ENCODE data around the gene PARD6G. TPM values are rescaled to one million over a fixed set of nuclear protein-coding genes. Genes with fewer than 3 reads are reported as not detected.

PARD6G gene
- polyA plus RNA-seq, 1 of the 3 experiments (the other 2 are of a cell fraction): 4.3 TPM

DNA sequence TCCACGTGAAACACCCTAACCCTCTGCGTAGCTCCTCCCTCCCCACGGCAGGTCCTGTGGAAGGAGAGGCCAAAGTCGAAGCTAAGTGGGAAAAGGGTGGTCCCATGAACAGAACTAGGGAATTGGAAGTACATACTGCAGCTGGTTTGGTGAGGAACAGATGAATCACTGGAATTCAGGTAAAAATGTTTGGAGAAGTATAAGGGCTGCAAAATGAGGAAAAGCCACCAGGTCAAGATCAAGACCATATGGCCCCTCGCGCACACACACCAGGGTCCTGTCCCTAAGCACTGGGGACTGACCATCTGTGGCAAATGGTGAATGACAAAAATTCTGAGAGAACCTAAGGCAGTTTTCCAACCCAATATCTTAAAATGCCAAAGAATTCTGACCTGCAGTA lies 3.1 kb downstream of the PARD6G start:
- H3K4me1 ChIP-seq (ENCODE audit: control insufficient read depth in 1 of 2, insufficient read depth in 2 of 2, low read depth in 1 of 2, low read length in 1 of 2): peaks cover 0 to 12% of the 10 kb centered on the region in 2 experiments; a peak in 1 of 4 replicates
- H3K9ac ChIP-seq: no peak overlapping the region
- peaks cover 6% of the 10 kb centered on the region for H3F3A ChIP-seq (replicated peaks; ENCODE audit: insufficient read depth)
- H3K9me3 ChIP-seq: no peaks in the 10 kb centered on the region
- H3K27me3 ChIP-seq (ENCODE audit: insufficient read depth): no peaks in the 10 kb centered on the region
- no peak for DNase-seq
- POLR2A ChIA-PET: no interaction called here
- 0 out of 2 replicates have a peak, but pooled peaks cover 2% of the 10 kb centered on the region for H4K20me1 ChIP-seq (ENCODE audit: insufficient read depth)
- H3K4me2 ChIP-seq: no peak overlapping the region
- no peaks in the 10 kb centered on the region for H3K36me3 ChIP-seq (replicated peaks in 1 of 2; ENCODE audit: control insufficient read depth in 1 of 2, insufficient read depth in 2 of 2, low read length in 1 of 2)
- no peak overlapping the region for H3K4me3 ChIP-seq (ENCODE audit: low read depth in 2 of 2, low read length in 1 of 2)
- H3K79me2 ChIP-seq (ENCODE audit: insufficient read depth): peaks cover 15% of the 10 kb centered on the region; the same call in 1 of the 2 replicates
- no peaks in the 10 kb centered on the region for H3K9me2 ChIP-seq
- H3K27ac ChIP-seq (ENCODE audit: low read depth in 2 of 2, low read length in 1 of 2): no peak overlapping the region
- no peak overlapping the region for H2AFZ ChIP-seq (ENCODE audit: low read depth)
- WGBS (ENCODE audit: low lambda C conversion rate): 89% methylated on average over 6 of the region's 6 CpGs
- CTCF ChIA-PET: interaction anchor here (1.3 to 3.0 kb wide), 3 partner anchors 13 to 86 kb away, joined by 5 to 6 read pairs (median 5); no protein-coding TSS in a partner anchor
- TF ChIP-seq, protein P1, sequence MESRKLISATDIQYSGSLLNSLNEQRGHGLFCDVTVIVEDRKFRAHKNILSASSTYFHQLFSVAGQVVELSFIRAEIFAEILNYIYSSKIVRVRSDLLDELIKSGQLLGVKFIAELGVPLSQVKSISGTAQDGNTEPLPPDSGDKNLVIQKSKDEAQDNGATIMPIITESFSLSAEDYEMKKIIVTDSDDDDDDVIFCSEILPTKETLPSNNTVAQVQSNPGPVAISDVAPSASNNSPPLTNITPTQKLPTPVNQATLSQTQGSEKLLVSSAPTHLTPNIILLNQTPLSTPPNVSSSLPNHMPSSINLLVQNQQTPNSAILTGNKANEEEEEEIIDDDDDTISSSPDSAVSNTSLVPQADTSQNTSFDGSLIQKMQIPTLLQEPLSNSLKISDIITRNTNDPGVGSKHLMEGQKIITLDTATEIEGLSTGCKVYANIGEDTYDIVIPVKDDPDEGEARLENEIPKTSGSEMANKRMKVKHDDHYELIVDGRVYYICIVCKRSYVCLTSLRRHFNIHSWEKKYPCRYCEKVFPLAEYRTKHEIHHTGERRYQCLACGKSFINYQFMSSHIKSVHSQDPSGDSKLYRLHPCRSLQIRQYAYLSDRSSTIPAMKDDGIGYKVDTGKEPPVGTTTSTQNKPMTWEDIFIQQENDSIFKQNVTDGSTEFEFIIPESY (IDR thresholded peaks at IDR 0.05; ENCODE audit: borderline replicate concordance, low read depth): no peak

DNA sequence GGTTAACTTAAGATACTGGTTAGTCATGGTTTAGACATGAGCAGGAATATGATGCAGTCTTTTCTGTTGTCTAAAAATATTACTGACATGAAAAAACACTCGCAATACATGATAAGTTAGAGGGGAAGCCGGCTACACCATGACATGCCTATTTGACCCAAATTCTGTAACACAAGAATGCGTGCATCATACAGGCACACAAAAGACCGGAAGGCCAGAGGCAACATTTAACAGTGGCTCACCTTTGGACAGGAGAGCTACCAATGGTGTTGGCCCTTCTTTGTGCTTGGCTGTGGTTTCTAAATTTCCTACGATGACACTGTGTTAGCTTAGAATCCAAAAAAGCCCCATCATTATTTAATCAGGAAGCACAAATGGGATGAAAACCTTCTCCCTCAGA lies 4.1 kb downstream of the PARD6G start:
- H3K36me3 ChIP-seq (replicated peaks in 1 of 2; ENCODE audit: control insufficient read depth in 1 of 2, insufficient read depth in 2 of 2, low read length in 1 of 2): no peaks in the 10 kb centered on the region
- H4K20me1 ChIP-seq (ENCODE audit: insufficient read depth): 0 out of 2 replicates have a peak, but pooled peaks cover 2% of the 10 kb centered on the region
- no peak overlapping the region for H3K4me2 ChIP-seq
- H3K27me3 ChIP-seq (ENCODE audit: insufficient read depth): no peaks in the 10 kb centered on the region
- H3K9me3 ChIP-seq: no peaks in the 10 kb centered on the region
- CTCF ChIA-PET: interaction anchor here (1.3 to 3.0 kb wide), 2 partner anchors 47 to 85 kb away, joined by 5 to 6 read pairs; no protein-coding TSS in a partner anchor
- H3K27ac ChIP-seq (ENCODE audit: low read depth in 2 of 2, low read length in 1 of 2): no peak overlapping the region
- H3F3A ChIP-seq (replicated peaks; ENCODE audit: insufficient read depth): peaks cover 3% of the 10 kb centered on the region
- no peak for DNase-seq
- H2AFZ ChIP-seq (ENCODE audit: low read depth): no peak overlapping the region
- WGBS (ENCODE audit: low lambda C conversion rate): 99% methylated on average over 5 of the region's 5 CpGs
- H3K4me1 ChIP-seq (ENCODE audit: control insufficient read depth in 1 of 2, insufficient read depth in 2 of 2, low read depth in 1 of 2, low read length in 1 of 2): peaks cover 0 to 12% of the 10 kb centered on the region in 2 experiments; a peak in 1 of 4 replicates
- POLR2A ChIA-PET: no interaction called here
- H3K79me2 ChIP-seq (ENCODE audit: insufficient read depth): peaks cover 15% of the 10 kb centered on the region; the same call in 1 of the 2 replicates
- no peak overlapping the region for H3K9ac ChIP-seq
- TF ChIP-seq MEF2A (IDR thresholded peaks at IDR 0.05; ENCODE audit: borderline replicate concordance, low read depth): no peak
- TF ChIP-seq FOXJ3 (CRISPR knock-in tag; IDR thresholded peaks at IDR 0.05): no peak
- no peak for TF ChIP-seq FOSL2 (IDR thresholded peaks at IDR 0.05; ENCODE audit: borderline replicate concordance, low read depth)
- TF ChIP-seq NRF1 (IDR thresholded peaks at IDR 0.05; ENCODE audit: low read depth, low read length): no peak
- TF ChIP-seq CHD2 (IDR thresholded peaks at IDR 0.05; ENCODE audit: low read length, partially characterized antibody): no peak
- TF ChIP-seq SIN3A (IDR thresholded peaks at IDR 0.05; ENCODE audit: borderline replicate concordance, low read depth, low read length): no peak
- no peak for TF ChIP-seq SMC3 (IDR thresholded peaks at IDR 0.05; ENCODE audit: low read depth, low read length)
- no peak for TF ChIP-seq NFIC (IDR thresholded peaks at IDR 0.05; ENCODE audit: borderline replicate concordance)
- TF ChIP-seq ELF1 (IDR thresholded peaks at IDR 0.05): no peak
- no peak for TF ChIP-seq EP300 (IDR thresholded peaks at IDR 0.05; ENCODE audit: borderline replicate concordance in 1 of 2, low read depth in 1 of 2, low read length in 1 of 2)
- TF ChIP-seq, protein P2, sequence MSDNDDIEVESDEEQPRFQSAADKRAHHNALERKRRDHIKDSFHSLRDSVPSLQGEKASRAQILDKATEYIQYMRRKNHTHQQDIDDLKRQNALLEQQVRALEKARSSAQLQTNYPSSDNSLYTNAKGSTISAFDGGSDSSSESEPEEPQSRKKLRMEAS (IDR thresholded peaks at IDR 0.05; ENCODE audit: low read depth): no peak
- TF ChIP-seq, protein P1 (IDR thresholded peaks at IDR 0.05; ENCODE audit: borderline replicate concordance, low read depth): no peak
- TF ChIP-seq MXI1 (IDR thresholded peaks at IDR 0.05; ENCODE audit: low read depth, low read length): no peak
- TF ChIP-seq EZH2phosphoT487 (IDR thresholded peaks at IDR 0.05; ENCODE audit: borderline replicate concordance, low read depth): no peak
- no peak for TF ChIP-seq TAF1 (IDR thresholded peaks at IDR 0.05; ENCODE audit: borderline replicate concordance, low read depth, low read length)
- TF ChIP-seq POLR2AphosphoS5 (IDR thresholded peaks at IDR 0.05; ENCODE audit: low read depth, low read length): no peak
- TF ChIP-seq, protein P3, sequence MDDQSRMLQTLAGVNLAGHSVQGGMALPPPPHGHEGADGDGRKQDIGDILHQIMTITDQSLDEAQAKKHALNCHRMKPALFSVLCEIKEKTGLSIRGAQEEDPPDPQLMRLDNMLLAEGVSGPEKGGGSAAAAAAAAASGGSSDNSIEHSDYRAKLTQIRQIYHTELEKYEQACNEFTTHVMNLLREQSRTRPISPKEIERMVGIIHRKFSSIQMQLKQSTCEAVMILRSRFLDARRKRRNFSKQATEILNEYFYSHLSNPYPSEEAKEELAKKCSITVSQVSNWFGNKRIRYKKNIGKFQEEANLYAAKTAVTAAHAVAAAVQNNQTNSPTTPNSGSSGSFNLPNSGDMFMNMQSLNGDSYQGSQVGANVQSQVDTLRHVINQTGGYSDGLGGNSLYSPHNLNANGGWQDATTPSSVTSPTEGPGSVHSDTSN (IDR thresholded peaks at IDR 0.05): no peak
- TF ChIP-seq RFX5 (IDR thresholded peaks at IDR 0.05; ENCODE audit: low read length): no peak
- H3K9me2 ChIP-seq: no peaks in the 10 kb centered on the region
- no peak overlapping the region for H3K4me3 ChIP-seq (ENCODE audit: low read depth in 2 of 2, low read length in 1 of 2)

Measured in SK-N-SH (cell line).